WTC11 (cell line): ENCODE data around the gene ZNRF1.

Experiments used
- ATF6 ChIP-seq: sonication (generic); formaldehyde crosslinking; IDR thresholded peaks from 2 replicates; pipeline ENCODE4 v1.8.1; 2023; ENCODE audit warnings: mild to moderate bottlenecking, missing genetic modification reagents
- CBFB ChIP-seq: sonication (generic); formaldehyde crosslinking; IDR thresholded peaks from 2 replicates; pipeline ENCODE4 v1.8.1; 2022; ENCODE audit warnings: mild to moderate bottlenecking, low read depth, missing genetic modification reagents
- CREB1 ChIP-seq: sonication (generic); formaldehyde crosslinking; IDR thresholded peaks from 2 replicates; pipeline ENCODE4 v1.8.0; 2023; ENCODE audit warnings: mild to moderate bottlenecking, missing genetic modification reagents
- CTCF ChIP-seq: fragments of 200-600 bp; IDR thresholded peaks from 2 replicates; pipeline ENCODE4 v1.8.0; 2022; ENCODE audit warnings: antibody characterized with exemption
- EMX1 ChIP-seq: fragments of 250-450 bp; sonication (Bioruptor Pico); IDR thresholded peaks from 2 replicates; pipeline ENCODE4 v1.8.0; 2021; ENCODE audit warnings: mild to moderate bottlenecking
- ESRRA ChIP-seq: sonication (generic); formaldehyde crosslinking; IDR thresholded peaks from 2 replicates; pipeline ENCODE4 v1.8.1; 2022; ENCODE audit warnings: mild to moderate bottlenecking, missing genetic modification reagents, borderline replicate concordance
- GABPB1 ChIP-seq: sonication (generic); formaldehyde crosslinking; IDR thresholded peaks from 2 replicates; pipeline ENCODE4 v1.8.1; 2023; ENCODE audit warnings: mild to moderate bottlenecking, missing genetic modification reagents
- MAX ChIP-seq: sonication (generic); formaldehyde crosslinking; IDR thresholded peaks from 2 replicates; pipeline ENCODE4 v1.8.0; 2022; ENCODE audit warnings: mild to moderate bottlenecking, missing genetic modification reagents
- MYBL2 ChIP-seq: sonication (generic); formaldehyde crosslinking; IDR thresholded peaks from 2 replicates; pipeline ENCODE4 v1.8.1; 2023; ENCODE audit warnings: mild to moderate bottlenecking, moderate library complexity, missing genetic modification reagents
- TF ChIP-seq, protein P1 (sequence below): sonication (generic); formaldehyde crosslinking; conservative IDR thresholded peaks from 2 replicates; pipeline ENCODE4 v1.8.1; 2023; ENCODE audit warnings: mild to moderate bottlenecking, low read depth, missing genetic modification reagents, moderate library complexity
- TF ChIP-seq, protein P2 (sequence below): sonication (generic); formaldehyde crosslinking; IDR thresholded peaks from 2 replicates; pipeline ENCODE4 v1.8.1; 2023; ENCODE audit warnings: mild to moderate bottlenecking, missing genetic modification reagents, moderate library complexity
- TF ChIP-seq, protein P3 (sequence below): fragments of 250-450 bp; sonication (Bioruptor Pico); IDR thresholded peaks from 2 replicates; pipeline ENCODE4 v2.1.2; 2022; ENCODE audit warnings: mild to moderate bottlenecking, moderate library complexity
- TF ChIP-seq, protein P4 (sequence below): sonication (generic); formaldehyde crosslinking; IDR thresholded peaks from 2 replicates; pipeline ENCODE4 v1.8.1; 2022; ENCODE audit warnings: mild to moderate bottlenecking, missing genetic modification reagents, moderate library complexity, borderline replicate concordance

- no peak for TF ChIP-seq MAX (CRISPR knock-in tag)
- TF ChIP-seq, protein P1, sequence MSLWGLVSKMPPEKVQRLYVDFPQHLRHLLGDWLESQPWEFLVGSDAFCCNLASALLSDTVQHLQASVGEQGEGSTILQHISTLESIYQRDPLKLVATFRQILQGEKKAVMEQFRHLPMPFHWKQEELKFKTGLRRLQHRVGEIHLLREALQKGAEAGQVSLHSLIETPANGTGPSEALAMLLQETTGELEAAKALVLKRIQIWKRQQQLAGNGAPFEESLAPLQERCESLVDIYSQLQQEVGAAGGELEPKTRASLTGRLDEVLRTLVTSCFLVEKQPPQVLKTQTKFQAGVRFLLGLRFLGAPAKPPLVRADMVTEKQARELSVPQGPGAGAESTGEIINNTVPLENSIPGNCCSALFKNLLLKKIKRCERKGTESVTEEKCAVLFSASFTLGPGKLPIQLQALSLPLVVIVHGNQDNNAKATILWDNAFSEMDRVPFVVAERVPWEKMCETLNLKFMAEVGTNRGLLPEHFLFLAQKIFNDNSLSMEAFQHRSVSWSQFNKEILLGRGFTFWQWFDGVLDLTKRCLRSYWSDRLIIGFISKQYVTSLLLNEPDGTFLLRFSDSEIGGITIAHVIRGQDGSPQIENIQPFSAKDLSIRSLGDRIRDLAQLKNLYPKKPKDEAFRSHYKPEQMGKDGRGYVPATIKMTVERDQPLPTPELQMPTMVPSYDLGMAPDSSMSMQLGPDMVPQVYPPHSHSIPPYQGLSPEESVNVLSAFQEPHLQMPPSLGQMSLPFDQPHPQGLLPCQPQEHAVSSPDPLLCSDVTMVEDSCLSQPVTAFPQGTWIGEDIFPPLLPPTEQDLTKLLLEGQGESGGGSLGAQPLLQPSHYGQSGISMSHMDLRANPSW (CRISPR knock-in tag): no peak
- TF ChIP-seq CTCF: no peak
- TF ChIP-seq, protein P2, sequence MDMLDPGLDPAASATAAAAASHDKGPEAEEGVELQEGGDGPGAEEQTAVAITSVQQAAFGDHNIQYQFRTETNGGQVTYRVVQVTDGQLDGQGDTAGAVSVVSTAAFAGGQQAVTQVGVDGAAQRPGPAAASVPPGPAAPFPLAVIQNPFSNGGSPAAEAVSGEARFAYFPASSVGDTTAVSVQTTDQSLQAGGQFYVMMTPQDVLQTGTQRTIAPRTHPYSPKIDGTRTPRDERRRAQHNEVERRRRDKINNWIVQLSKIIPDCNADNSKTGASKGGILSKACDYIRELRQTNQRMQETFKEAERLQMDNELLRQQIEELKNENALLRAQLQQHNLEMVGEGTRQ (CRISPR knock-in tag): no peak
- TF ChIP-seq CREB1 (CRISPR knock-in tag): no peak
- TF ChIP-seq, protein P3, sequence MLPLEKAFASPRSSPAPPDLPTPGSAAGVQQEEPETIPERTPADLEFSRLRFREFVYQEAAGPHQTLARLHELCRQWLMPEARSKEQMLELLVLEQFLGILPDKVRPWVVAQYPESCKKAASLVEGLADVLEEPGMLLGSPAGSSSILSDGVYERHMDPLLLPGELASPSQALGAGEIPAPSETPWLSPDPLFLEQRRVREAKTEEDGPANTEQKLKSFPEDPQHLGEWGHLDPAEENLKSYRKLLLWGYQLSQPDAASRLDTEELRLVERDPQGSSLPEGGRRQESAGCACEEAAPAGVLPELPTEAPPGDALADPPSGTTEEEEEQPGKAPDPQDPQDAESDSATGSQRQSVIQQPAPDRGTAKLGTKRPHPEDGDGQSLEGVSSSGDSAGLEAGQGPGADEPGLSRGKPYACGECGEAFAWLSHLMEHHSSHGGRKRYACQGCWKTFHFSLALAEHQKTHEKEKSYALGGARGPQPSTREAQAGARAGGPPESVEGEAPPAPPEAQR: no peak
- no peak for TF ChIP-seq GABPB1 (CRISPR knock-in tag)
- no peak for TF ChIP-seq EMX1 (CRISPR knock-in tag)
- TF ChIP-seq ESRRA: no peak
- TF ChIP-seq ATF6 (CRISPR knock-in tag): no peak
- TF ChIP-seq MYBL2 (CRISPR knock-in tag): no peak
- TF ChIP-seq CBFB (CRISPR knock-in tag): no peak
- TF ChIP-seq, protein P4, sequence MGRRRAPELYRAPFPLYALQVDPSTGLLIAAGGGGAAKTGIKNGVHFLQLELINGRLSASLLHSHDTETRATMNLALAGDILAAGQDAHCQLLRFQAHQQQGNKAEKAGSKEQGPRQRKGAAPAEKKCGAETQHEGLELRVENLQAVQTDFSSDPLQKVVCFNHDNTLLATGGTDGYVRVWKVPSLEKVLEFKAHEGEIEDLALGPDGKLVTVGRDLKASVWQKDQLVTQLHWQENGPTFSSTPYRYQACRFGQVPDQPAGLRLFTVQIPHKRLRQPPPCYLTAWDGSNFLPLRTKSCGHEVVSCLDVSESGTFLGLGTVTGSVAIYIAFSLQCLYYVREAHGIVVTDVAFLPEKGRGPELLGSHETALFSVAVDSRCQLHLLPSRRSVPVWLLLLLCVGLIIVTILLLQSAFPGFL (CRISPR knock-in tag): no peak
Measured at GRCh38 chr16:75059411-75059810, 60.6 kb downstream of the ZNRF1 start.
